ENCODE results near the gene AAK1.

Gene AAK1

DNA sequence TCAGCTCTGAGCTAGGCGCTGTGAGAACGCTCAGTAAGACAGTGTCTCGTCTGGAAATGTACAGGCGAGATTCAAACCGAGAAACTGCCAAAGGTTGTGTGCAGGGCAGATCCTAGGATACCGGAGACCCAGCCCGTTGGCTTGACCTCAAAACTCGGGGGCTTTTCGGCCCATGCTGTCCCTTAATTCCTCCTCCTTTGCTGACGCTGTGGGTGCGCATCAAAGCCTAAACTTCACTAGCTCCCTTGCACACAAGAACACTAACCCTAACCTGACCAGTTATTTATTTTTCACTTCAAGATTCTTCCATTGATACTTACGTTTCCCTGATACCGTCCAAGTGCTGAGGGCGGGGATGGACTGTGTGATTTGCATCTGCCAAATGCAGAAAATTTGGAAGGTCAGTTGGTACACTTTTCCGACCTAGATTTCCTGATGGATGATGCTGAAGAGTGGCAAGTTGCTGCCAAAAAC is 1.0 kb upstream of the AAK1 start:
- H3K4me3 ChIP-seq: peak overlapping the region; percentile 91 to 98
- H3K4me1 ChIP-seq: peaks cover 0 to 36% (median 28%) of the 10 kb centered on the region in 4 donors
- H3K9me3 ChIP-seq: no peaks in the 10 kb centered on the region
- peak overlapping the region; percentile 94 to 98 for H3K27ac ChIP-seq
- TF ChIP-seq, protein P1, sequence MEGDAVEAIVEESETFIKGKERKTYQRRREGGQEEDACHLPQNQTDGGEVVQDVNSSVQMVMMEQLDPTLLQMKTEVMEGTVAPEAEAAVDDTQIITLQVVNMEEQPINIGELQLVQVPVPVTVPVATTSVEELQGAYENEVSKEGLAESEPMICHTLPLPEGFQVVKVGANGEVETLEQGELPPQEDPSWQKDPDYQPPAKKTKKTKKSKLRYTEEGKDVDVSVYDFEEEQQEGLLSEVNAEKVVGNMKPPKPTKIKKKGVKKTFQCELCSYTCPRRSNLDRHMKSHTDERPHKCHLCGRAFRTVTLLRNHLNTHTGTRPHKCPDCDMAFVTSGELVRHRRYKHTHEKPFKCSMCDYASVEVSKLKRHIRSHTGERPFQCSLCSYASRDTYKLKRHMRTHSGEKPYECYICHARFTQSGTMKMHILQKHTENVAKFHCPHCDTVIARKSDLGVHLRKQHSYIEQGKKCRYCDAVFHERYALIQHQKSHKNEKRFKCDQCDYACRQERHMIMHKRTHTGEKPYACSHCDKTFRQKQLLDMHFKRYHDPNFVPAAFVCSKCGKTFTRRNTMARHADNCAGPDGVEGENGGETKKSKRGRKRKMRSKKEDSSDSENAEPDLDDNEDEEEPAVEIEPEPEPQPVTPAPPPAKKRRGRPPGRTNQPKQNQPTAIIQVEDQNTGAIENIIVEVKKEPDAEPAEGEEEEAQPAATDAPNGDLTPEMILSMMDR (IDR thresholded peaks at IDR 0.05): no peak
- H3K36me3 ChIP-seq: no peaks in the 10 kb centered on the region
- DNase-seq: peak in 1 of 2 donors; percentile 23
- intact Hi-C loops (cut with DNase I; ENCODE audit: low total_unique reads): no loop called here
- no peaks in the 10 kb centered on the region for H3K27me3 ChIP-seq

DNA sequence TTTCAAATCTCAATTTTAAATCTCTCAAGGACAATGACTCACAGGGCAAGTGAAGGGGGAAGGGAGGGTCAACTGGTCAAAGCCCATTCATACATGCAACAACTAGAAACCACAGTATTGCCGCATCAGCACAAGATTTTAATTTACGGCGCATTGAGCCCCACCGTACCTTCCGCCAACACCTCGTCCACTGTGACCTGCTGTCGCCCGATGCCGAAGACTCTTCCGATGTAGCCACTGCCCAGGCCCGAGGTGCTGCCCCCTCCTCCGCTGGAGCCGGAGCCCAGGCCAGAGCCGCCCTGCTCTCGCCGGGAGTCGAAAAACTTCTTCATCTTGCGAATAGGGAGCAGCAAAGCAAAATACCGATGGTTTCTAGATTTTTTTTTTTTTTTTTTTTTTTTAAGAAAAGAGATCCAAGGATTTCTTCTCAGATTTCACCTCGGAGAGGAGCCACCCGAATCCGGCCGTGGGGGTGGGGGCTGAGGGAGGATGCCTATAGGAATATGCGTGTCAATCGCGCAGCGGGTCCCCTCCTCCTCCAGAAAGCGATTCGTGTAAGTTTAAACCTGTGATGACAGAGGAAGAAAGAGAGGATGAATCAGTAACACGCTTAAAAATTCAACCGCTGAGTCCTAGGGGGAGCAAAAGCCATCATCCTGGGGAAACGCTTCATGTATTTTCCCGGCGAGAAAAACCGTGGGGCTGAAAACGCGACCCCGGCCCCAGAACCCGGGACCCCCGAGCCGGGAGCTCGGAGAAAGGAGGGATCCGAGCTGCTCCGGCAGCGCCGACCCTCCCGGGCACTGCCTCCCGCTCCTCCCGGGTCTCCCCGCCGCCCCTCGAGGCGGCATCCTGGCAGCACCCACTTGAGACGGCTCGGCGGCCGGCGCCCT is 584 bp downstream of the AAK1 start:
- H3K4me1 ChIP-seq: peaks cover 0 to 52% (median 36%) of the 10 kb centered on the region in 4 donors
- intact Hi-C loops (cut with DNase I; ENCODE audit: low total_unique reads): no loop called here
- TF ChIP-seq, protein P1 (IDR thresholded peaks at IDR 0.05): no peak
- no peaks in the 10 kb centered on the region for H3K9me3 ChIP-seq
- peak overlapping the region; percentile 91 to 98 for H3K4me3 ChIP-seq
- peak; percentile 50 to 74 for DNase-seq
- H3K36me3 ChIP-seq: no peaks in the 10 kb centered on the region
- H3K27me3 ChIP-seq: no peaks in the 10 kb centered on the region
- H3K27ac ChIP-seq: peak overlapping the region; percentile 94 to 98

- Histone ChIP-seq H3K4me1 (peaks cover 0 to 56% (median 38%) of the 10 kb centered on the region in 4 donors), H3K27me3 (no peaks in the 10 kb centered on the region), H3K36me3 (no peaks in the 10 kb centered on the region), H3K27ac (peak overlapping the region; percentile 94 to 98), H3K9me3 (no peaks in the 10 kb centered on the region), H3K4me3 (peak overlapping the region; percentile 91 to 98)
- intact Hi-C loops (cut with DNase I; ENCODE audit: low total_unique reads): no loop called here
- TF ChIP-seq, protein P1 (IDR thresholded peaks at IDR 0.05): no peak
- DNase-seq: no peak
Observed at GRCh38 chr2:69641887-69642708, 1.4 kb downstream of the AAK1 start.

DNA sequence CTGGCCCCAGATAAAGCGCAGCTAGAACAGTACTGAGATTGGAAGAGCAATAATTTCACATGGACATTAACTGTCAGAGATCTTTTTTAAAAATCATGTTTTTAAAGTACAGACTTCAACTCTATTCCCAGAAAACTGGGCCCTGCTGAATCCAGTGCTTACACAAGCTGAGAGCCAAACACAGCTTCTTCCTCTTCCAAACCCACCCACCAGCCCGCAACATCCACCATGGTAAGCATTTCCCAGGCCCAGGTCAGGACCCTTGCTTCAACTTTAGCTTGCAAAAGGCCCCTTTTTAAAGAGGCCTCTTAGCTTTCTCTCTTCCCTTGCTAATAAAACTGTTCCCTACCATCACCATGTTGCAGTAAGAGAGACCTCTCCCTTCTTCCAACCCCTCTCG is 2.1 kb downstream of the AAK1 start:
- Histone ChIP-seq H3K27ac (peak overlapping the region; percentile 30 to 98), H3K4me1 (peaks cover 0 to 56% (median 41%) of the 10 kb centered on the region in 4 donors), H3K27me3 (no peaks in the 10 kb centered on the region), H3K36me3 (no peaks in the 10 kb centered on the region), H3K4me3 (peak overlapping the region; percentile 91 to 98), H3K9me3 (no peaks in the 10 kb centered on the region)
- DNase-seq: no peak
- TF ChIP-seq, protein P1 (IDR thresholded peaks at IDR 0.05): no peak
- intact Hi-C loops (cut with DNase I; ENCODE audit: low total_unique reads): no loop called here

DNA sequence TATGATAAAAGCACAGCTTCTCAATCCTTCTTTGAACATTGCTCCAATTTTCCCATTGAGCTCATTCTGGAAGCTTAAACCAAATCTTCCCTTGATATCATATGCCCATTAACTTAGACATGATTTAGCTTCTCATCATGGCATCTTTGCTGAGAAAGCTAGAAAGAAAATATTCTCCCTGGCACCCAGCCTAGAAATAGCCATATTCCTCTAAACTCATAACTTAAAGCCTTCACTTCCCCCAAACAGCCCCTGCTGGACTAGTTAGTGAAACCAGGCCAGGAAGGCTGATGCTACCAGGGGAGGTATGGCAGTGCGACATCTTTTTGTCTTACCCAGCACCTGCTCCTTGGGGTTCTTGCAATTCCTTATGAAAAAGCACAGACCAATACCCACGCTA is 4.3 kb downstream of the AAK1 start:
- no peaks in the 10 kb centered on the region for H3K9me3 ChIP-seq
- DNase-seq: no peak
- intact Hi-C loops (cut with DNase I; ENCODE audit: low total_unique reads): loop anchor here (10.0 kb wide), 1 partner anchor 54 kb away; no protein-coding TSS in a partner anchor
- no peaks in the 10 kb centered on the region for H3K36me3 ChIP-seq
- no peak overlapping the region for H3K27ac ChIP-seq
- H3K4me3 ChIP-seq: no peak overlapping the region
- H3K27me3 ChIP-seq: no peaks in the 10 kb centered on the region
- H3K4me1 ChIP-seq: peaks cover 0 to 42% (median 31%) of the 10 kb centered on the region in 4 donors
- TF ChIP-seq, protein P1 (IDR thresholded peaks at IDR 0.05): no peak

Measured in tibial artery (tissue), 4 donors.